AG10803 (cell line): ENCODE results near the gene GDPD4.

ENCODE experiments used
- DNase-seq: peaks from one replicate; pipeline ENCODE4 v3.0.0; 2010; ENCODE audit warnings: low read depth
- H3K4me3 ChIP-seq: 2 replicates; pipeline ENCODE4 v1.5.1; 2011; ENCODE audit warnings: mild to moderate bottlenecking, low read length, control low read depth
- CTCF ChIP-seq: conservative IDR thresholded peaks from 2 replicates; pipeline ENCODE4 v1.5.1; 2011; ENCODE audit warnings: mild to moderate bottlenecking, low read length, control low read depth, inconsistent platforms

GDPD4 gene

GRCh38 chr11:77325159-77325558 lies 23.7 kb upstream of the GDPD4 start:
- DNase-seq = no peak
- H3K4me3 ChIP-seq = no peak overlapping the region
- no peak for TF ChIP-seq CTCF

- no peak for TF ChIP-seq CTCF
- H3K4me3 ChIP-seq = no peak overlapping the region
- no peak for DNase-seq
Observed at GRCh38 chr11:77324508-77324907, 23.0 kb upstream of the GDPD4 start.

GRCh38 chr11:77322926-77323590 lies 21.6 kb upstream of the GDPD4 start:
- DNase-seq = peak; percentile 35
- H3K4me3 ChIP-seq = no peak overlapping the region
- no peak for TF ChIP-seq CTCF

- peak; percentile 94 for DNase-seq
- TF ChIP-seq CTCF = no peak
- no peak overlapping the region for H3K4me3 ChIP-seq
Observed at GRCh38 chr11:77322506-77322905, 21.0 kb upstream of the GDPD4 start.

- TF ChIP-seq CTCF = no peak
- DNase-seq = peak; percentile 49
- no peak overlapping the region for H3K4me3 ChIP-seq
Observed at GRCh38 chr11:77320351-77320750, 18.9 kb upstream of the GDPD4 start.

- no peak for DNase-seq
- no peak for TF ChIP-seq CTCF
- H3K4me3 ChIP-seq = no peak overlapping the region
Observed at GRCh38 chr11:77318600-77318999, 17.1 kb upstream of the GDPD4 start.

- DNase-seq = peak; percentile 18
- no peak for TF ChIP-seq CTCF
- H3K4me3 ChIP-seq = no peak overlapping the region
Observed at GRCh38 chr11:77316733-77317342, 15.4 kb upstream of the GDPD4 start.
